Measurements from ENCODE around the gene ANK2. TPM values are rescaled to one million over a fixed set of nuclear protein-coding genes. Genes with fewer than 3 reads are reported as not detected.

ANK2 gene
- total RNA-seq, 2 experiments from 2014 or later, result 0.38 to 4.0 TPM

DNA sequence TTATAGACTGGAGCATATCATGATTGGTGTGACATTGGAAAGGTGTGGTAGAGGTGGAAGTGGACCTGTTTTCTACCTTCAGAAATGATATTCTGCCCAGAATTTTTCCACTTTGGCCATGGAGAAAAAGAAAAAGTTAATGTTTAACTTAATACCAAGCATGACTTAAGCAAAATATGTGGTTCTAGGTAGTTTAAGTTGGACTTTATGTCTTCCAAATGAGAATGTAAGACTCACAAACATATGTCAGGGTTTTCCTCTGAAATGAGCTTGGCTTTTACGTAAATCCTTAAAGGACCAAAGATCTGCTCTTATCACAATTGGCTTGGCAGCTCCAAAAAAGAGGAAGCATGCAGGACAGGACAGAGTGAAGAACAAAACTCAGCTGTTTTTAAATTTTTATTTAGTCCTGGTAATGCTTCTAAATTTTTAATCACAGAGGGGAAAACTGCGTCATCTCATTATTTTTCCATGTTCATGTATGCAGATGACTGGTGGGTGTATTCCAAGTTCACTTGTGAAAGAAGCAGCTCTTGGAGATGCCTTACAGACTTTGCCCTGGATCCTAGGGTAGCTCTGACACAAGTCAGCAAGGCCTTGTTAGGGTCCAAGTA, 98.2 kb downstream of the ANK2 start:
- Histone ChIP-seq H3K4me1 (ENCODE audit: insufficient read depth, low read length, poor library complexity, severe bottlenecking) (no peaks in the 10 kb centered on the region), H3K9me2 (ENCODE audit: insufficient read depth, low read length) (no peaks in the 10 kb centered on the region), H3K4me2 (ENCODE audit: low read length) (no peak overlapping the region), H3K4me3 (ENCODE audit: low read depth, low read length, poor library complexity, severe bottlenecking) (no peak overlapping the region), H3K79me2 (ENCODE audit: insufficient read depth, low read depth, low read length) (no peaks in the 10 kb centered on the region), H3K27ac (ENCODE audit: low read depth, low read length, poor library complexity, severe bottlenecking) (no peak overlapping the region), H2AFZ (ENCODE audit: low read length) (peak overlapping the region; percentile 1; the same call in 1 of the 2 replicates), H4K20me1 (ENCODE audit: insufficient read depth, low read length) (no peaks in the 10 kb centered on the region), H3K9me3 (ENCODE audit: low read length) (no peaks in the 10 kb centered on the region), H3K36me3 (ENCODE audit: insufficient read depth, low read length) (no peaks in the 10 kb centered on the region)
- BruUV-seq (replicated peaks), result no TSS peak
- intact Hi-C loops (cut with micrococcal nuclease; ENCODE audit: unreplicated experiment), result no loop called here
- TF ChIP-seq, protein P1, sequence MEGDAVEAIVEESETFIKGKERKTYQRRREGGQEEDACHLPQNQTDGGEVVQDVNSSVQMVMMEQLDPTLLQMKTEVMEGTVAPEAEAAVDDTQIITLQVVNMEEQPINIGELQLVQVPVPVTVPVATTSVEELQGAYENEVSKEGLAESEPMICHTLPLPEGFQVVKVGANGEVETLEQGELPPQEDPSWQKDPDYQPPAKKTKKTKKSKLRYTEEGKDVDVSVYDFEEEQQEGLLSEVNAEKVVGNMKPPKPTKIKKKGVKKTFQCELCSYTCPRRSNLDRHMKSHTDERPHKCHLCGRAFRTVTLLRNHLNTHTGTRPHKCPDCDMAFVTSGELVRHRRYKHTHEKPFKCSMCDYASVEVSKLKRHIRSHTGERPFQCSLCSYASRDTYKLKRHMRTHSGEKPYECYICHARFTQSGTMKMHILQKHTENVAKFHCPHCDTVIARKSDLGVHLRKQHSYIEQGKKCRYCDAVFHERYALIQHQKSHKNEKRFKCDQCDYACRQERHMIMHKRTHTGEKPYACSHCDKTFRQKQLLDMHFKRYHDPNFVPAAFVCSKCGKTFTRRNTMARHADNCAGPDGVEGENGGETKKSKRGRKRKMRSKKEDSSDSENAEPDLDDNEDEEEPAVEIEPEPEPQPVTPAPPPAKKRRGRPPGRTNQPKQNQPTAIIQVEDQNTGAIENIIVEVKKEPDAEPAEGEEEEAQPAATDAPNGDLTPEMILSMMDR (conservative IDR thresholded peaks at IDR 0.05; ENCODE audit: low read length), result no peak
- no peak for TF ChIP-seq EZH2phosphoT487 (IDR thresholded peaks at IDR 0.05; ENCODE audit: borderline replicate concordance, low read depth, low read length)
- ChIA-PET POLR2A (interaction anchor here (0.6 to 1.2 kb wide), 5 partner anchors 8 to 824 kb away, joined by 3 to 4 read pairs (median 3); no protein-coding TSS in a partner anchor), CTCF (ENCODE audit: unreplicated experiment) (no interaction called here)
- DNase-seq (ENCODE audit: low spot score), result no peak

DNA sequence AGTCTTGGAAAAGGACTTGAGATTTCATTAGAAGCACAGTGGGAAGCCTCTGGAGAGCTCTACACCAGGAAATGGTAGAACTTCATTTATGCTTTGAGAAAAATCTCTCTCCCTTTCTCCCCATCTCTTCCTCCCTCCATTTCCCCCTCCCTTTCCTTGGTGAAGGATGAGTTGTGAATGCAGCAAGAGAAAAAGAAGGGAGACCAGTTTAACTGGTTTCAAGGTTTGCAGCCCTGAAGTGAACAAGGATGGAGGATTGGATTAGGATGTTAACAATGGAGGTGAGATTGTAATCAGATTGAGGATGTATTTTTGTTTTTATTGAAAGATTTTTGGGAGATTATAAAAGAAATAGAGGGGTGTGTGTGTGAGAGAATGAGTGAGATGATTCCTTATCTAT, 99.5 kb downstream of the ANK2 start:
- TF ChIP-seq, protein P1 (conservative IDR thresholded peaks at IDR 0.05; ENCODE audit: low read length), result no peak
- no peak for TF ChIP-seq EZH2phosphoT487 (IDR thresholded peaks at IDR 0.05; ENCODE audit: borderline replicate concordance, low read depth, low read length)
- H3K27ac ChIP-seq (ENCODE audit: low read depth, low read length, poor library complexity, severe bottlenecking), result no peak overlapping the region
- no peaks in the 10 kb centered on the region for H4K20me1 ChIP-seq (ENCODE audit: insufficient read depth, low read length)
- H3K4me3 ChIP-seq (ENCODE audit: low read depth, low read length, poor library complexity, severe bottlenecking), result no peak overlapping the region
- ChIA-PET POLR2A (interaction anchor here (1.1 kb wide), 1 partner anchor 9 kb away, joined by 3 read pairs; no protein-coding TSS in a partner anchor), CTCF (ENCODE audit: unreplicated experiment) (no interaction called here)
- no peaks in the 10 kb centered on the region for H3K9me2 ChIP-seq (ENCODE audit: insufficient read depth, low read length)
- H3K79me2 ChIP-seq (ENCODE audit: insufficient read depth, low read depth, low read length), result no peaks in the 10 kb centered on the region
- no peaks in the 10 kb centered on the region for H3K36me3 ChIP-seq (ENCODE audit: insufficient read depth, low read length)
- BruUV-seq (replicated peaks), result no TSS peak
- H3K4me1 ChIP-seq (ENCODE audit: insufficient read depth, low read length, poor library complexity, severe bottlenecking), result no peaks in the 10 kb centered on the region
- H2AFZ ChIP-seq (ENCODE audit: low read length), result no peak overlapping the region
- DNase-seq (ENCODE audit: low spot score), result no peak
- intact Hi-C loops (cut with micrococcal nuclease; ENCODE audit: unreplicated experiment), result no loop called here
- H3K9me3 ChIP-seq (ENCODE audit: low read length), result no peaks in the 10 kb centered on the region
- H3K4me2 ChIP-seq (ENCODE audit: low read length), result no peak overlapping the region

DNA sequence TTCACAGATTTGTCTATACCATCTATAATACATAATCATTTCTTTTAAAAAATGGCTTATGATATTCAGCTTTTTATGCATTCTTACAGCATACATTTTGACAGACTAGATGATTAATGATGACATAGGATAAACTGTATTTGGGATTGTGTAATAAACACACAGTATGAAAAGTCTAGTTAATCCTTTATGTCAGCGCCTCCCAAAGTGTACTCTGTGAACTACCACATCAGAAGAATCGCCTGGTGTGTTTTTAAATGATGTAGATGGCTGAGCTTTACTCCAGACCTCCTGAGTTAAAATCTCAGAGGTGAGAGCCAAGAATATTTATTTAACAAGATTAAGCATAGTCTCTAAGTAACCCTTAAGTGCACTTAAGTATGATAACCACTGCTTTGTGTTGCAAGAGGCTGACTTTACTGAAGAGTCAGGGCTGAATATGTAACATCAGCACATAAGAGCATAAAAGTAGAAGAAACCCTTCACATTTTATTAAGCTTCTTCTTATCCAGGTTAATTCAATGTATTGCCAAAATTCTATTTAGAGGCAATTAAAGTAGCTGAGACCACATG, 104.2 kb downstream of the ANK2 start:
- POLR2A ChIA-PET, result interaction anchor here (1.2 kb wide), 1 partner anchor 21 kb away, joined by 3 read pairs; no protein-coding TSS in a partner anchor
- no peak for DNase-seq (ENCODE audit: low spot score)
- H3K36me3 ChIP-seq (ENCODE audit: insufficient read depth, low read length), result no peaks in the 10 kb centered on the region
- no peaks in the 10 kb centered on the region for H3K79me2 ChIP-seq (ENCODE audit: insufficient read depth, low read depth, low read length)
- no peak overlapping the region for H3K4me3 ChIP-seq (ENCODE audit: low read depth, low read length, poor library complexity, severe bottlenecking)
- no TSS peak for BruUV-seq (replicated peaks)
- H2AFZ ChIP-seq (ENCODE audit: low read length), result no peak overlapping the region
- no peaks in the 10 kb centered on the region for H3K9me2 ChIP-seq (ENCODE audit: insufficient read depth, low read length)
- no peaks in the 10 kb centered on the region for H3K4me1 ChIP-seq (ENCODE audit: insufficient read depth, low read length, poor library complexity, severe bottlenecking)
- no peaks in the 10 kb centered on the region for H3K9me3 ChIP-seq (ENCODE audit: low read length)
- H3K27ac ChIP-seq (ENCODE audit: low read depth, low read length, poor library complexity, severe bottlenecking), result no peak overlapping the region
- H3K4me2 ChIP-seq (ENCODE audit: low read length), result no peak overlapping the region
- TF ChIP-seq, protein P1 (conservative IDR thresholded peaks at IDR 0.05; ENCODE audit: low read length), result 0 out of 2 replicates have a peak, but pooled peaks have one; percentile 22
- TF ChIP-seq EZH2phosphoT487 (IDR thresholded peaks at IDR 0.05; ENCODE audit: borderline replicate concordance, low read depth, low read length), result no peak
- intact Hi-C loops (cut with micrococcal nuclease; ENCODE audit: unreplicated experiment), result no loop called here
- H4K20me1 ChIP-seq (ENCODE audit: insufficient read depth, low read length), result no peaks in the 10 kb centered on the region
- CTCF ChIA-PET (ENCODE audit: unreplicated experiment), result no interaction called here
